NCI-H2227 (cell line): ENCODE results near the gene TMEM150B.

Experiments
- DNase-seq: peaks from one replicate; lab custom pipeline; 2025; ENCODE audit not compliant: unreplicated experiment; lab: John Stamatoyannopoulos, UW

The TMEM150B gene

GRCh38 chr19:55279770-55280643 is 45.1 kb downstream of the TMEM150B start, which contains the start of gene HSPBP1:
TSS of gene HSPBP1 (minus strand) at chr19:55280110. CDS start at chr19:55279608, 502 bp downstream.
- DNase-seq, result peak; percentile 100

- no peak for DNase-seq
Observed at GRCh38 chr19:55279340-55279739, 45.8 kb downstream of the TMEM150B start.

GRCh38 chr19:55278391-55279135 is 46.6 kb downstream of the TMEM150B start:
- DNase-seq, result peak; percentile 51

- DNase-seq, result no peak
Observed at GRCh38 chr19:55277494-55277893, 47.6 kb downstream of the TMEM150B start.

- no peak for DNase-seq
Observed at GRCh38 chr19:55276720-55277430, 48.3 kb downstream of the TMEM150B start.

GRCh38 chr19:55275851-55276719 is 49.1 kb downstream of the TMEM150B start:
- no peak for DNase-seq

GRCh38 chr19:55273978-55274707 is 51.0 kb downstream of the TMEM150B start:
- DNase-seq, result no peak

- DNase-seq, result no peak
Observed at GRCh38 chr19:55272142-55272541, 53.0 kb downstream of the TMEM150B start.

- DNase-seq, result no peak
Observed at GRCh38 chr19:55270172-55270942, 54.8 kb downstream of the TMEM150B start.

- DNase-seq, result no peak
Observed at GRCh38 chr19:55269299-55269698, 55.8 kb downstream of the TMEM150B start.

GRCh38 chr19:55266840-55267239 is 58.3 kb downstream of the TMEM150B start:
- no peak for DNase-seq

GRCh38 chr19:55266404-55266803 is 58.7 kb downstream of the TMEM150B start:
- no peak for DNase-seq

- DNase-seq, result no peak
Observed at GRCh38 chr19:55265723-55266386, 59.3 kb downstream of the TMEM150B start.

GRCh38 chr19:55265173-55265572 is 60.0 kb downstream of the TMEM150B start:
- DNase-seq, result no peak

- no peak for DNase-seq
Observed at GRCh38 chr19:55264531-55264930, 60.6 kb downstream of the TMEM150B start.
